ENCODE measurements around the gene NPB.

NPB gene

DNA sequence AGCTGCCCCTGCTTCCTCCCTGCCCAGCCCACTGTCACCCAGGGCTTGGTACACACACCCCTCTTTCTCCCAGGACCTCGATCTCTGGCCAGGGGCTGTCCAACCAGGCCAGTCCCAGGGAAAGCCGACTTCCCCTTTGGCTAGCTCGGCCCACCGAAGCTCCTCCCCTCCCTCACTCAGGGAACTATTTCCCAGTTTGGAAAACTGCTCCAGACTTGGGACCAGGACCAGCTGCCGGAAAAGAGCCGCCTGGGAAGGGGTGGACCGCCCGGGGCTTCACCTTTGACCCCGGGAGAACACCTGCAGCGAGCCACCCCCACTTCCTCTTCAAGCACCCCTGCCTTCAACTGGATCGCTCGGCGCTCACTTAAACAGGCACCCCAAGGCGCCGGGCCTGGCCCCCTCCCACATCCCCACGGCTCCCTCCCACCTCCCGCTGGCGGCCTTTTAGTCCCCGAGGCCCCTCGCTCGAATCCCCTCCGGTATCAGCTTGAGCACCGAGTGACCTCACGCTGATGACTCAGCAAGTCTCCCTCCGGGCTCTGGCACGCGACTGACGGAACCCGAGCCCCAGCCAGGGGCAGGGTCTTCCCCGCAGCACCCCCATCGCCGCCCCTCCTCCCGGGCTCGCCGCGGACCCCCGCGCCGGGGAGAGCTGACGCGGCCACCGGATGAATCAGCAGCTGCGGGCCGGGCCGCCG is 24.6 kb downstream of the NPB start:
- Histone ChIP-seq H4K91ac (ENCODE audit: low read length) (peak overlapping the region; percentile 43), H3K9me3 (ENCODE audit: control insufficient read depth, low read length) (no peaks in the 10 kb centered on the region), H3K23ac (ENCODE audit: low read length in 2 of 2) (peak overlapping the region in 1 of 2 experiments; percentile 24), H2AK5ac (ENCODE audit: low read length, severe bottlenecking) (peak overlapping the region; percentile 64), H2BK15ac (ENCODE audit: low read depth, poor library complexity, severe bottlenecking) (no peak overlapping the region), H3K79me1 (replicated peaks; ENCODE audit: low read length, poor library complexity, severe bottlenecking) (peaks cover 6% of the 10 kb centered on the region), H3K18ac (ENCODE audit: low read depth in 1 of 2, low read length in 2 of 2) (peak overlapping the region; percentile 86 to 89), H2BK120ac (ENCODE audit: low read depth, low read length) (peak overlapping the region; percentile 90), H3K4ac (ENCODE audit: low read depth in 1 of 2, low read length in 2 of 2) (peak overlapping the region; percentile 42 to 94), H3K27me3 (ENCODE audit: control insufficient read depth in 1 of 2, insufficient read depth in 1 of 2, low read length in 2 of 2) (peaks cover 0 to 7% of the 10 kb centered on the region in 2 experiments), H2BK12ac (ENCODE audit: low read length in 2 of 2) (peak overlapping the region in 1 of 2 experiments; percentile 45), H3K36me3 (ENCODE audit: control insufficient read depth in 1 of 2, insufficient read depth in 2 of 2, low read depth in 1 of 2, low read length in 2 of 2) (peaks cover 13 to 28% of the 10 kb centered on the region in 2 experiments), H3K27ac (ENCODE audit: low read length, poor library complexity, severe bottlenecking) (peak overlapping the region; percentile 91), H2AFZ (ENCODE audit: low read depth, low read length) (no peak overlapping the region), H3K4me1 (ENCODE audit: control insufficient read depth, insufficient read depth, low read depth, low read length) (peaks cover 68% of the 10 kb centered on the region), H3K4me2 (ENCODE audit: low read length, poor library complexity, severe bottlenecking) (peak overlapping the region; percentile 88), H3K9ac (ENCODE audit: low read length) (peak overlapping the region; percentile 96), H3K14ac (ENCODE audit: low read length in 2 of 2) (peak overlapping the region; percentile 65 to 96), H4K8ac (ENCODE audit: low read length) (peak overlapping the region; percentile 42), H2BK5ac (ENCODE audit: low read depth, low read length, poor library complexity, severe bottlenecking) (peak overlapping the region; percentile 94), H3K4me3 (ENCODE audit: insufficient read depth in 1 of 2, low read depth in 1 of 2, low read length in 2 of 2) (peak overlapping the region; percentile 85 to 88)
- WGBS: 3% methylated on average over 42 of the region's 46 CpGs
- DNase-seq: peak; percentile 94

DNA sequence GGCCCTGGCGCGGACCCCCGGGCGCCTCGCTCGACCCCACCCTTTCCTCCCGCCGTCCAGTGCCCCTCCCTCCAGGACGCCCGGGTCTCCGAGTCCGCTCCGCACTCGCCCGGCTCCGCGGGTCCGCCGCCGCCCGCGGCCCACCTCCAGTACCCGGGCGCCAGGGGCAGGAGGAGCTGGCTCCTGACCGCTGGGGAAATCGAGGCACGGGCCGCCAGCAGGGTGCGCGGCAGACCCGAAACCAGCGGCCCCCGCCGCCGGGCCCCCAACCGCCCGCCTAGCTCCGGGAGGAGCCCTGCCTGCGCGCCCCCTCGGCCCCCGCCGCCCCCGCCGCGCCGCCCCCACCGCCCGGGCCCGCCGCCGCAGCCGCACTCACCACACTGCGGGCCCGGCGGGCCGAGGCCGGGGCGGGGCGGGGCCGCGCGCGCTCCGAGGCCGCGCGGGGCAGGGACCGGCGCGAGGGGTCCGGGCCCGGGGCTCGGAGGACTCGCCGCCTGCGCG is 25.2 kb downstream of the NPB start:
- Histone ChIP-seq H3K18ac (ENCODE audit: low read depth in 1 of 2, low read length in 2 of 2) (peak overlapping the region; percentile 86 to 87), H3K14ac (ENCODE audit: low read length in 2 of 2) (peak overlapping the region; percentile 65 to 76), H2BK15ac (ENCODE audit: low read depth, poor library complexity, severe bottlenecking) (peak overlapping the region; percentile 94), H3K36me3 (ENCODE audit: control insufficient read depth in 1 of 2, insufficient read depth in 2 of 2, low read depth in 1 of 2, low read length in 2 of 2) (peaks cover 7 to 23% of the 10 kb centered on the region in 2 experiments), H3K79me1 (replicated peaks; ENCODE audit: low read length, poor library complexity, severe bottlenecking) (peaks cover 6% of the 10 kb centered on the region), H3K4me2 (ENCODE audit: low read length, poor library complexity, severe bottlenecking) (peak overlapping the region; percentile 88), H2BK120ac (ENCODE audit: low read depth, low read length) (peak overlapping the region; percentile 90), H2AFZ (ENCODE audit: low read depth, low read length) (no peak overlapping the region), H3K27me3 (ENCODE audit: control insufficient read depth in 1 of 2, insufficient read depth in 1 of 2, low read length in 2 of 2) (peaks cover 0 to 13% of the 10 kb centered on the region in 2 experiments), H3K4me3 (ENCODE audit: insufficient read depth in 1 of 2, low read depth in 1 of 2, low read length in 2 of 2) (peak overlapping the region; percentile 85 to 88), H2BK12ac (ENCODE audit: low read length in 2 of 2) (no peak overlapping the region), H3K4ac (ENCODE audit: low read depth in 1 of 2, low read length in 2 of 2) (peak overlapping the region; percentile 42 to 94), H2BK5ac (ENCODE audit: low read depth, low read length, poor library complexity, severe bottlenecking) (peak overlapping the region; percentile 94), H4K91ac (ENCODE audit: low read length) (peak overlapping the region; percentile 35), H3K9ac (ENCODE audit: low read length) (peak overlapping the region; percentile 96), H3K27ac (ENCODE audit: low read length, poor library complexity, severe bottlenecking) (no peak overlapping the region), H4K8ac (ENCODE audit: low read length) (peak overlapping the region; percentile 42), H2AK5ac (ENCODE audit: low read length, severe bottlenecking) (no peak overlapping the region), H3K9me3 (ENCODE audit: control insufficient read depth, low read length) (no peaks in the 10 kb centered on the region), H3K23ac (ENCODE audit: low read length in 2 of 2) (peak overlapping the region; percentile 24 to 78), H3K4me1 (ENCODE audit: control insufficient read depth, insufficient read depth, low read depth, low read length) (peaks cover 63% of the 10 kb centered on the region)
- DNase-seq: no peak
- WGBS: 2% methylated on average over 31 of the region's 78 CpGs

GRCh38 chr17:81927653-81928543 is 25.9 kb downstream of the NPB start, which contains the start of gene MAFG:
TSS of gene MAFG (minus strand) at chr17:81927735. CDS start at chr17:81923185, 4,550 bp downstream.
- Histone ChIP-seq H3K4me3 (ENCODE audit: insufficient read depth in 1 of 2, low read depth in 1 of 2, low read length in 2 of 2) (peak within 1 kb of the TSS; percentile 85 to 88), H3K4me2 (ENCODE audit: low read length, poor library complexity, severe bottlenecking) (peak within 1 kb of the TSS; percentile 88), H2BK5ac (ENCODE audit: low read depth, low read length, poor library complexity, severe bottlenecking) (peak within 1 kb of the TSS; percentile 94), H3K27me3 (ENCODE audit: control insufficient read depth in 1 of 2, insufficient read depth in 1 of 2, low read length in 2 of 2) (peaks cover 0 to 17% of the 10 kb centered on the region in 2 experiments), H3K4me1 (ENCODE audit: control insufficient read depth, insufficient read depth, low read depth, low read length) (peaks cover 57% of the 10 kb centered on the region), H4K8ac (ENCODE audit: low read length) (peak within 1 kb of the TSS; percentile 70), H3K18ac (ENCODE audit: low read depth in 1 of 2, low read length in 2 of 2) (peak within 1 kb of the TSS; percentile 86 to 90), H3K79me1 (replicated peaks; ENCODE audit: low read length, poor library complexity, severe bottlenecking) (peaks cover 6% of the 10 kb centered on the region), H3K9me3 (ENCODE audit: control insufficient read depth, low read length) (no peaks in the 10 kb centered on the region), H2BK12ac (ENCODE audit: low read length in 2 of 2) (peak within 1 kb of the TSS in 1 of 2 experiments; percentile 88), H2BK15ac (ENCODE audit: low read depth, poor library complexity, severe bottlenecking) (peak within 1 kb of the TSS; percentile 94), H3K14ac (ENCODE audit: low read length in 2 of 2) (peak within 1 kb of the TSS; percentile 65 to 94), H3K36me3 (ENCODE audit: control insufficient read depth in 1 of 2, insufficient read depth in 2 of 2, low read depth in 1 of 2, low read length in 2 of 2) (peaks cover under 1 to 22% of the 10 kb centered on the region in 2 experiments), H3K23ac (ENCODE audit: low read length in 2 of 2) (peak within 1 kb of the TSS; percentile 24 to 91), H2AK5ac (ENCODE audit: low read length, severe bottlenecking) (peak within 1 kb of the TSS; percentile 57), H2BK120ac (ENCODE audit: low read depth, low read length) (peak within 1 kb of the TSS; percentile 90), H3K27ac (ENCODE audit: low read length, poor library complexity, severe bottlenecking) (peak within 1 kb of the TSS; percentile 91), H3K4ac (ENCODE audit: low read depth in 1 of 2, low read length in 2 of 2) (peak within 1 kb of the TSS; percentile 42 to 94), H3K9ac (ENCODE audit: low read length) (peak within 1 kb of the TSS; percentile 96), H4K91ac (ENCODE audit: low read length) (peak within 1 kb of the TSS; percentile 77), H2AFZ (ENCODE audit: low read depth, low read length) (peak within 1 kb of the TSS; percentile 82)
- peak; percentile 95 for DNase-seq
- WGBS: under 1% methylated on average over 82 of the region's 98 CpGs

Data from mesenchymal stem cell (in vitro differentiated cells and primary cell).